Measurements from ENCODE around the gene PAFAH2.
"Not testable (repeated sequence)": the region's sequence is repeated elsewhere in the genome, so short reads cannot be mapped to it uniquely, and the experiment has no call there.

Gene PAFAH2

GRCh38 chr1:25986773-25987172 is 11.1 kb downstream of the PAFAH2 start:
- not testable (repeated sequence) for DNase-seq (ENCODE audit: low read depth in 2 of 3, low spot score in 1 of 3)

GRCh38 chr1:25985670-25986069 is 12.2 kb downstream of the PAFAH2 start:
- DNase-seq (ENCODE audit: low read depth in 2 of 3, low spot score in 1 of 3), result no peak

- no peak for DNase-seq (ENCODE audit: low read depth in 2 of 3, low spot score in 1 of 3)
Observed at GRCh38 chr1:25985171-25985570, 12.7 kb downstream of the PAFAH2 start.

GRCh38 chr1:25979210-25979609 is 18.7 kb downstream of the PAFAH2 start:
- DNase-seq (ENCODE audit: low read depth in 2 of 3, low spot score in 1 of 3), result no peak

- no peak for DNase-seq (ENCODE audit: low read depth in 2 of 3, low spot score in 1 of 3)
Observed at GRCh38 chr1:25978403-25978802, 19.5 kb downstream of the PAFAH2 start.

- no peak for DNase-seq (ENCODE audit: low read depth in 2 of 3, low spot score in 1 of 3)
Observed at GRCh38 chr1:25977801-25978200, 20.1 kb downstream of the PAFAH2 start.

GRCh38 chr1:25973610-25974321 is 24.1 kb downstream of the PAFAH2 start:
- DNase-seq (ENCODE audit: low read depth in 2 of 3, low spot score in 1 of 3), result no peak

- DNase-seq (ENCODE audit: low read depth in 2 of 3, low spot score in 1 of 3), result no peak
Observed at GRCh38 chr1:25971811-25972180, 26.1 kb downstream of the PAFAH2 start.

GRCh38 chr1:25971066-25971810 is 26.6 kb downstream of the PAFAH2 start:
- DNase-seq (ENCODE audit: low read depth in 2 of 3, low spot score in 1 of 3), result no peak

- DNase-seq (ENCODE audit: low read depth in 2 of 3, low spot score in 1 of 3), result no peak
Observed at GRCh38 chr1:25967308-25967707, 30.6 kb downstream of the PAFAH2 start.

- no peak for DNase-seq (ENCODE audit: low read depth in 2 of 3, low spot score in 1 of 3)
Observed at GRCh38 chr1:25959611-25960010, 38.3 kb downstream of the PAFAH2 start.

- no peak for DNase-seq (ENCODE audit: low read depth in 2 of 3, low spot score in 1 of 3)
Observed at GRCh38 chr1:25958465-25958864, 39.4 kb downstream of the PAFAH2 start.

GRCh38 chr1:25955553-25955952 is 42.3 kb downstream of the PAFAH2 start:
- DNase-seq (ENCODE audit: low read depth in 2 of 3, low spot score in 1 of 3), result no peak

GRCh38 chr1:25954282-25954938 is 43.5 kb downstream of the PAFAH2 start:
- no peak for DNase-seq (ENCODE audit: low read depth in 2 of 3, low spot score in 1 of 3)

GRCh38 chr1:25952841-25953401 is 44.9 kb downstream of the PAFAH2 start:
- DNase-seq (ENCODE audit: low read depth in 2 of 3, low spot score in 1 of 3), result no peak

GRCh38 chr1:25948641-25949040 is 49.2 kb downstream of the PAFAH2 start:
- no peak for DNase-seq (ENCODE audit: low read depth in 2 of 3, low spot score in 1 of 3)

- DNase-seq (ENCODE audit: low read depth in 2 of 3, low spot score in 1 of 3), result no peak
Observed at GRCh38 chr1:25947027-25947426, 50.8 kb downstream of the PAFAH2 start.

GRCh38 chr1:25945761-25946160 is 52.1 kb downstream of the PAFAH2 start:
- no peak for DNase-seq (ENCODE audit: low read depth in 2 of 3, low spot score in 1 of 3)

GRCh38 chr1:25944986-25945385 is 52.9 kb downstream of the PAFAH2 start:
- no peak for DNase-seq (ENCODE audit: low read depth in 2 of 3, low spot score in 1 of 3)

- DNase-seq (ENCODE audit: low read depth in 2 of 3, low spot score in 1 of 3), result not testable (repeated sequence)
Observed at GRCh38 chr1:25943511-25943910, 54.4 kb downstream of the PAFAH2 start.

- DNase-seq (ENCODE audit: low read depth in 2 of 3, low spot score in 1 of 3), result no peak
Observed at GRCh38 chr1:25936947-25937346, 60.9 kb downstream of the PAFAH2 start.

All from stimulated activated CD4-positive, alpha-beta T cell treated with anti-CD3 and anti-CD28 coated beads, Interleukin-12 subunit alpha, Interleukin-12 subunit beta, amount 100 ng/mL, for 48 hours (primary cell).